Measurements from ENCODE around the gene IGF2.
A peak's percentile ranks its signal among the peaks of the same experiment; 100 is the strongest.

IGF2 gene

GRCh38 chr11:2103668-2104523 is 35.3 kb downstream of the IGF2 start:
- no peak for DNase-seq (ENCODE audit: low read depth)

GRCh38 chr11:2102883-2103213 is 36.3 kb downstream of the IGF2 start:
- no peak for DNase-seq (ENCODE audit: low read depth)

DNA sequence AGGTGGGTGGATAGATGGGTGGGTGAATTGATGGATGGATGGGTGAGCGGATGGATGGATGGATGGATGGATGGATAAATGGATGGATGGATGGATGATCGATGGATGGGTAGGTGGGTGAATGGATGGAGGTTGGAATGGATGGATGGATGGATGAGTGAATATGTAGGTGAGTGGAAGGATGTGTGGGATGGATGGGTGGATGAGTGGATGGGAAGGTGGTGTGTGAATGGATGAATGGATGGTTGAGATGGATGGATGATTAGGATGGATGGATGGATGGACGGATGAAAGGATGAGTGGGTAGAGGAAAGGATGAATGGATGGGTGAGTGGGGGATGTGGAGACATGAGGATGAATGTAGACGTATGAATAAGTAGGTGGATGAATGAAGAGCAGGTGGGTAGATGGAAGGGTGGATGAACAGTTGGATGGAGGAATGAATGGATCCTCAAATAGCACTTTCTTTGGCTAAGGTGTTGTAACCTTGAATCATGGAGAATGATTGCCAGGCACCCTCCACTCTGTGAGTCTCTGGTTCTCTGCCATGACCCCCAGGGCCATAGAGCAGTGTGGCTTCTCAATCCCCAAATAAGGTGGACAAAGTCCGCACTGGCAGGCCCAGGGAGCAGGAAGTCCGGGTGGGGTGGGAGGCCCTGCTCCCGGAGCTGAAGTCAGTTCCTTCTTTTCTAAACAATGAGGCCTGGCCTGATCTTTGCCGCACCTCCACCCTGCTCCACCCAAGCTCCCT is 36.9 kb downstream of the IGF2 start:
- no peak for DNase-seq (ENCODE audit: low read depth)

DNA sequence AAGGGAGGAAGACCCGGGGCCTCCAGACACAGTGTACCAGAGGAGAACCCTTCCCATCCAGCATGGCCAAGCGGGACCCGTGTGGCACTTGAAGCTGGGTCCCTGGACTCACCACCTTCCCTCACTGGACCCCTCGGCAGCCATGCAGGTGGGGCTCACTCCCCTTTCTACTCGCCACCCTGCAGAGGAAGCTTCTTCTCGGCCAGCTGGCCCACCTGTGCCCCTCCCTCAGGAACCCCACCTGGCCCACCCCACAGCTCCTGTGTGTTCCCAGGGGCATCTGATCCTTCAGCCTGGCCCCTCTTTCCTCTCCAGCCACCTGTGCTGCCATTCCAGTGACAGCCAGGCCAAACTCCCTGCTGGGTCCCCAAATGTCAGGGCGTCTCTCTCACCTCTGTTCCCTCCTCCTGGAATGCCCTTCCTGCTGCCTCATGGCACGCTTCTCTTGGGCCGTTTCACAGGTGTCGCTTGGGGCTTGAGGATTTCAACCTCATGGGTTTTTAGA is 38.0 kb downstream of the IGF2 start:
- no peak for DNase-seq (ENCODE audit: low read depth)

DNA sequence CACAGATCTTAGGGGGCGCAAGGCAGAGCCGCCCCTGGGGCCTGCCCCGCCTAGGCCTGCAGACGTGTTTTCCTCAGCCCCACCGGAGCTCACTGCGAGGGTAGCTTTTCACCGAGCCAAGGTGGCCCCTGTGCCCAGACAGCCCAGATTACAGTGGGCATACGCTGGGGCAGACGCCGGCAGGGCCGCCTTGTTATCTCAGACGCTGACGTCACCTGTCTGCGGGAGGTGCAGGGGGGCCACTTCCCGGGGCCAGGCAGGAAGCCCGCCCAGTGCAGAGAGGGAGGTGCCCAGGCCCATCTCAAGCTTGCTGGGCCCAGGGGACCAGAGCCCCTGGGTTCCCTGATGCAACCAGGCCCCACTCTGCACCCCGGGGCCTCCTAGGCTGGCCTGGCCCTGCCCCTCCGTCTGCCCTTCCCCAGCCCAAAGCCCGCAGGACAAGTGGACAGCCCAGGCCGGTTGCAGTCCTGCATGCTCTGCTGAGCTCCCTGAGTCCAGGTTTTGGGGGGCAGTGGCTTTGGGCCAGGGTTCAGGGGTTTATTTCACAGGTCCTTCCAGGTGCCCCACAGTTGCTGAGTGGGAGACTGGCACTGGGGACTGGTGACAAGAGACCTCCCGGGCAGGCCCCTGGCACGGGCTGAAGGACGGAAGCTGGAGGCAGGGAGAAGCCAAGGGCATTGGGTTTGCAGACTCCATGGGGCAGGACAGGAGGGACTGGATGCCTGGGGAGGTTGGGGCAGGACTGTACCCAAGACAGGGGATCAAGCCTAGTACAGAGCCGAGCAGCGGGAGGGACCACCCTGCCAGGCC is 38.6 kb downstream of the IGF2 start:
- DNase-seq (ENCODE audit: low read depth), result no peak

DNA sequence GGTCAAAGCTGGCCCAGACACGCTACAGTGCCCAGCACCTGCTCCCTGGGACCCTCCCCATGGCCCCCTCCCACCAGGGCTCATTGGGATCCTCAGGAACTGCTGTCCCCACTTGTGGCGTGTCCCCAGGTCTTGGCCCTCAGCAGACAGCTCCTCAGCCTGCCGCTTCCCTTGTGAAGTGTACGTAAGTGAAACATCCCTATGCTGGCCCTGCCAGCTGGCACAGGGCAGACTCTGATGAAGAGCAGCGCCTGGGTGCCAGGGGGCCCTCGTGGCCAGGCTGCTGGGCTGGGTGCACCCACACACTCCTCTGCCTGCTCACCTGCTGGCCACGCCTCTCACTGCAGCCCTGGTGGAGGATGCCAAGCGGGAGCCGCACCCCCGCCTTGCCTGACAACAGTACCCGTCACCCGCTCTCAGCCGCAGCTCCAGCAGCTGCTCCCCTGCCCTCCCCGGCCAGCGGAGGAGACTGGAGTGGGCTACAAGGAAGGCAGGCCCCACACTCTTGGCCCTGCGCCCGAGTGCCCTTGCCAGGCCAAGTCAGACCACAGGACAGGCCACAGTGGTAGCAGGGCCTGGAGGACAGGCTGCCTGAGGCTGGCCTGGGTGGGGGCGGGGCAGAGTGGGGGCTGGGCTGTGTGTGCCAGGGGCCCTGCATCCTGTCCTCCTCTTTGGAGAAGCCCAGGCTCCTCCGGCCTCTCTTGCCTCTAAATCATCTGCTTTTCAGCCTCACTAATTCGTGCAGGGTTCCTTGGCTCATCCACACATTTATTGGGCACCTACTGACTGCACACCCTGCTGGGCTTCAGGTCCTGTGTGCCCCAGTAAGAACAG is 39.5 kb downstream of the IGF2 start:
- DNase-seq (ENCODE audit: low read depth), result no peak

- no peak for DNase-seq (ENCODE audit: low read depth)
Measured at GRCh38 chr11:2098691-2099515, 40.3 kb downstream of the IGF2 start.

GRCh38 chr11:2097998-2098690 is 41.0 kb downstream of the IGF2 start:
- no peak for DNase-seq (ENCODE audit: low read depth)

DNA sequence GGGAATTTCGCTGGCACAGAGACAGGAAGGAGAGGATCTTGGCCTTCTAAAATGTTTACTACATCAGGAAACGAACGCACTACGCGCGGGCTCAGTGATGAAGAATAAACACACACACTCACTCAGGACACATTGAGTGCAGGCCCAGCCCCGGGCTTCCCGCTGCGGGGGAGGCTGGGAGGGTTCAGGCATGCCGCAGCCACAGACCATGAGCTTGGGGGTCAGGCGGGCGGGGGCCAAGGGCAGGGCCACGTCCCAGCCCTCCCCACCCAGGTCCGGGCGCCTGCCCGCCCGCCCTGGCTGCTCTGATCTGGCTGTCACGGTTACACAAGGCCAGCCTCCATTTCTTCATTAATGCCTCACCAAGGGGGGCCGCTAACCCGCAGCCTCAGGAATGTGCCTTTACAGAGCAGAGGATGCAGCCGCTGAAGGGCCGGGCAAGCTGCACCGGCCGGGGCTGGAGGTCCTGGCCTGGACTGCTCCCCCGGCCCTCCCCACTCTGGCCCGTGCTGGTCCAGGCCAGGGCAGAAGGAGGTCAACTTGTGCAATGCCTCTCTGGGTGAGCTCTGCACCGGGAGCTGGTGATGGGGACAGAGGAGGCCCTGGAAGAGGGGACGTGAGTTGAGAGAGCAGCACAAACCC is 41.7 kb downstream of the IGF2 start:
- no peak for DNase-seq (ENCODE audit: low read depth)

- no peak for DNase-seq (ENCODE audit: low read depth)
Measured at GRCh38 chr11:2096919-2097301, 42.3 kb downstream of the IGF2 start.

DNA sequence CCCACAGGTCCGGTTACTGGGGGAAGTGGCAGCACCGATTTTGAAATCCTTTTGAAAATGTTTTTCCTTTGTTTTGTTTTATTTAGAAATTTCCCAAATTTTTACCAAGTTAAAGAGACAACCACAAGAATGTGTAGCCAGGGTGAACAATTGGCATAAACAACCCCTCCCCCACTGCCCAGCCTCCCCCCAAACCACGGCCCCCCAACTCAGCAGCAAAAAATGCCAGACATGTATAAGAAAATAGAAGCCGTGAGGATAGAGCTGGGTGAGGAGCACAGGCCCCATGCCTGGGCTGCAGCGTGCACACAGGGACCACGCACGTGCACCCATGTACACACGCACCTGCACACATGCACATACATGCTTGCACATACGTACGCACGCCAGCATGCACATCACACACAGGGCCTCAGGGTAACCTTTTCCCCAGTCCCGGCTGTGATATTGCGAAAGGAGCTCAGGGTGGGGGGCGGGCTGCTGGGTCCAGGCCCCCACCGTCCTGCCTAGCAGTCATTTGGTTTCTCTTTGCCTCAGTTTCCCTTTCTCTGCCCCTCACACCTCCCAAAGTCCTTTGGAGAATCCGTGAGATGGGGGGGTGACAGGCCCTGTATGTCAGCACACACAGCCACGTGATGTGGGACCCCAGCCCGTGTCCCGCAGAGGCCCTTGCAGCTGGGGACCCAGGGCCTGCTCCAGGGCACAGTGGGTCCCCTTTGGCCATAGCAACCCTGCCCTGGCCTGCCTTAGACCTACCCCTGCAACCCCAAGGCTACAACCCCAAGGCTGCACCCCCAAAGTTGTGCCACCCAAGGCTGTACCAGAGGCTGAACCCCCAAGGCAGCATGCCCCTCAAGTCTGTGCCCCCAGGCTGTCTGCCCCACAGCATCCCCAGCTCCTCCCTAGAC is 42.9 kb downstream of the IGF2 start:
- no peak for DNase-seq (ENCODE audit: low read depth)

- DNase-seq (ENCODE audit: low read depth), result no peak
Measured at GRCh38 chr11:2095542-2095941, 43.6 kb downstream of the IGF2 start.

DNA sequence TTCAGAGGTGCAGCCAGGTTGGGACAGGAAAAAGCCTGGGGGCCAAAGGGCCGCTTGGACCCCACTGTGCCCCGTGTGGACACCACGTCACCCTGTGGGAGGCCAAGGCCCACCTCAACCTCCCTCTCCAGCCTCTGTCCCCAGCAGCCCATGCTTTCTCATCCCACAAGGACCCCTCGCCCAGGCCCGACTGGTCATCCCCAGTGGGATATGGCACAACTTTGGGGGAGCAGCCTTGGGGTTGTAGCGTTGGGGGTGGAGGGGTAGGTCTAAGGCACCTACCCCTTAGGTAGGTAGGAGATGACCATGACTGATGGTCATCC is 44.0 kb downstream of the IGF2 start:
- DNase-seq (ENCODE audit: low read depth), result no peak

GRCh38 chr11:2094354-2095197 is 44.6 kb downstream of the IGF2 start:
- DNase-seq (ENCODE audit: low read depth), result no peak

DNA sequence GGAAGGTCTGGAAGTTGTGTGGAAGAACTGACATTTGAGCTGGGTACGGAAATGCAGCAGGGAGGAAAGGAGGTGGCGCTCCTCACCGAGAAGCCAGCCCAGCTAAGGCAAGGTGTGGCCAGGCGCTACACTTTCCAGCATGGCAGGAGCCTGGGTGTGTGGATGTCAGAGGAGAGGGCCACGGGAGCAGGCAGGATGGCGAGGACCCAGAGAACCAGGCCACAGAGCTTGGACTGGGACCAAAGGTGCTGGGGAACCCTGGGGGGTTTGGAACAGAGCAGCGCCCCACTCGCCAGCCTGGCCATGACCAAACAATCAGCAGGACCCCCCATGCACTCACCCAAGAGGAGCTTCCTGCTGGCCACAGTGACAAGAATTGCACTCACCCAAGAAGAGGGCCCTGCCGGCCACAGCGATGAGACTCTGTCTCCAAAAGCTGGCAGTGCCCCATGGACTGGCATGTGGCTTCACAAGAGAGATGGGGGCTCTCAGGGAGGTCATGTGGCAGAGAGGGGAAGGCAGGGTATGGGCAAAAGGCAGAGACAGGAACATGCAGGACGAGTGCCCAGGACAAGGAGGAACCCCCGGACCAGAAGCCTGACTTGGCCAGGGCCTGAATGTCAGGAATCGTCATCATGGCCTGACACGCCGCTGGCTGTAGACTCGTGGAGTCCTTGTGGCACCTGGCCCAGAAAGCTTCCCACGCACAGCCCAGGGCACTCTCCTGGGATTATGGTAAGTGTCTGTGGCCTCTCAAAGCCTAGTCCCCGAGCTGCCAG is 45.4 kb downstream of the IGF2 start:
- DNase-seq (ENCODE audit: low read depth), result no peak

DNA sequence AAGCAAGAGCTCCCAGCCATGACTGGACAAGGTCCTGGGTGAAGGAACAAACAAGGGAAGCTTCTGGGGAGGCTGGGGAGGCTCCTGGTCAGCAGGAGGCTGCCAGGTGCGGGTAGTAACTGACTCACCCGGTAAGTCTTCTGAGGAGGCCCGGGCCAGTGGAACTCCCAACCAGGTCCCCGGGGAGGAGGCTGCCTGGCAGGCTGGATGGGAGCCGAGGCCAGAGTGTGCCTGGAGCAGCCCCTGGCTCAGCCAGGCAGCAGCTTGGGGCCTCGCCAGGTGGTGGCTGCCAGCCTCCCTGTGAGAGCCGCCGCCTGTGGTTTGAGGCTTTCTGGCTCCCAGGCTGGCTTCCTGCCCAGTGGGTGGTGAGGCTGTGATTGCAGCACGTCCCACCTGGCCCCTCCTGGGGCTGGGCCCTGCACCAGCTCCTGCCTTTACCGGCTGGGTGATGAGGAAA is 46.2 kb downstream of the IGF2 start:
- peak; percentile 54 for DNase-seq (ENCODE audit: low read depth)

DNA sequence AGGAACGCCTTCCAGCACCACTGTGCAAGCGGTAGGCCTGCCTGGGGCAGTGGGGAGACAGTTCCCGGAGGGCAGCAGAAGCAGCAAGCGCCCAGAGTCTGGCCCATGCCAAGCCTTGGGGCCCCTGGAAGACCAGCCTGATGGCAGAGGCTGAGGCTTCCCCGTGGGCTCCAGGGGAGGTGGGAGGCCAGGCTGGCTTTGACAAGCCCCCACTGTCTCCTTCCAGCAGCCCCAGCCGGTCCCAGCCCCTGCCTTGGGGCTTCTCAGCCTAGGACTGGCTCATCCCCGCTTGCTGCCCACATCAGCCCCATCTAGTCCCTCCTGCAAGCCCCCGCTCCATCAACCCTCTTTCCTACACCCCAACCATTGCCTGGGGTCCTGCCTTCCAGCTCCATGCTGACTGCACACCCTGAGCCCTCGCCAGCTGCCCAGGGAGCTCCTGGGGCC is 46.7 kb downstream of the IGF2 start:
- DNase-seq (ENCODE audit: low read depth), result no peak

Data from activated T-cell treated with anti-CD3 and anti-CD28 coated beads for 1 hour (primary cell).